Ectodermal cell (in vitro differentiated cells): ENCODE results near the gene BBX.

ENCODE experiments used
- H3K27ac ChIP-seq: 2 replicates; pipeline ENCODE4 v1.7.0; 2013; ENCODE audit warnings: mild to moderate bottlenecking, low read depth, low read length; ENCODE audit not compliant: insufficient read depth, poor library complexity, severe bottlenecking
- H3K27me3 ChIP-seq: 2 replicates; pipeline ENCODE4 v1.7.0; 2013; ENCODE audit warnings: mild to moderate bottlenecking, low read length; ENCODE audit not compliant: insufficient read depth, control insufficient read depth, poor library complexity, severe bottlenecking
- H3K36me3 ChIP-seq: one replicate; pipeline ENCODE4 v1.7.0; 2013; ENCODE audit warnings: low read length; ENCODE audit not compliant: control insufficient read depth, insufficient read depth
- H3K4me1 ChIP-seq: one replicate; pipeline ENCODE4 v1.7.0; 2013; ENCODE audit warnings: low read length; ENCODE audit not compliant: control insufficient read depth, insufficient read depth
- H3K4me3 ChIP-seq: 2 replicates; pipeline ENCODE4 v1.7.0; 2013; ENCODE audit warnings: low read depth, low read length, control low read depth; ENCODE audit not compliant: insufficient read depth
- H3K9me3 ChIP-seq: 2 replicates; pipeline ENCODE4 v1.7.0; 2013; ENCODE audit warnings: mild to moderate bottlenecking, low read length, moderate library complexity; ENCODE audit not compliant: control insufficient read depth
- WGBS, 2 experiments: methylation state at CpG; one replicate each; pipeline ENCODE4 v1.1.7; 2013; ENCODE audit warnings: missing lambda C conversion rate in 2 of 2; 5-methylcytosine and 5-hydroxymethylcytosine counted together

BBX gene

DNA sequence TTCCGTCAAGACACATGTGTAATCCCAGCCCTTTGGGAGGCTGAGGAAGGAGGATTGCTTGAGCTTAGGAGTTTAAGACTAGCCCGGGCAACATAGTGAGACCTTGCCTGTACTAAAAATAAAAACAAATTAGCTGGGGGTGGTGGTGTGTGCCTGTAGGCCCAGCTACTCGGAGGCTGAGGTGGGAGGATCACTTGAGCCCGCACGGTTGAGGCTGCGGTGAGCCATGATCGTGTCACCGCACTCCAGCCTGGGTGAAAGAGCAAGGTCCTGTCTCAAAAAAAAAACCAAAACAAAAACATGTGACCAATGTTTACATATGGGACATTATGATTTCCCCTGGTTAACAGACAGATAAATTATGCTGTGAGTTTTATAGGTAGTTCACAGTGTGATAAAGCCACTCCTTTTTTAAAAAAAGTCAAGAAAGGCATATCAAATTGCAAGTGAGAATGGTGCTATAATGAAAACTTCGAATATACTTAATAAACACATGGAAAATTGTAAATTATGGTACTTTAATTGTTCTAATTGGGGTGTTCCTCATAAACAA lies 9.2 kb downstream of the BBX start:
- Histone ChIP-seq H3K36me3 (peaks cover 4% of the 10 kb centered on the region), H3K27ac (no peak overlapping the region), H3K4me3 (no peak overlapping the region), H3K4me1 (no peaks in the 10 kb centered on the region), H3K9me3 (no peaks in the 10 kb centered on the region), H3K27me3 (no peaks in the 10 kb centered on the region)
- 93 to 95% methylated on average over 8 to 9 of the region's 9 CpGs for WGBS, 2 experiments

DNA sequence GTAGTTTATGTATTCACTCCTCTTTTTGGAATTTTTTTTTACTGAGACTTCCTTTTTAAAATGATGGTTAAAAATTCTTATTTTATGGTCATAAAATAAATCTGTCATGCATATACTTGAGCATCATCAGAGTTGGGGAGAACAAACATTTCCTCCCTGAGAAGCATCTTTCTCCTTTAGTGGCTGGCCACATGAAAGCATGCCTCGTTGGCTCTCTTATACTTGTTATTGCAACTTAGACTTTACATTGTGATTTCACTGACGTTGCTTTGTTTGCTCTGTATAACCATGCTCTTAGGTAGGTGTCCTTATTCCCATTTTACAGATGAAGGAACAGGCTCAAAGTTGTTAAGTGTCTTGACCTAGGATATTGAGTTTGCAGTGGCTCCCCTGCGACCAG lies 18.1 kb downstream of the BBX start:
- Histone ChIP-seq H3K4me1 (no peaks in the 10 kb centered on the region), H3K27me3 (no peaks in the 10 kb centered on the region), H3K9me3 (no peaks in the 10 kb centered on the region), H3K27ac (no peak overlapping the region), H3K36me3 (no peaks in the 10 kb centered on the region), H3K4me3 (no peak overlapping the region)
- 85 to 94% methylated on average over 3 of the region's 3 CpGs for WGBS, 2 experiments

DNA sequence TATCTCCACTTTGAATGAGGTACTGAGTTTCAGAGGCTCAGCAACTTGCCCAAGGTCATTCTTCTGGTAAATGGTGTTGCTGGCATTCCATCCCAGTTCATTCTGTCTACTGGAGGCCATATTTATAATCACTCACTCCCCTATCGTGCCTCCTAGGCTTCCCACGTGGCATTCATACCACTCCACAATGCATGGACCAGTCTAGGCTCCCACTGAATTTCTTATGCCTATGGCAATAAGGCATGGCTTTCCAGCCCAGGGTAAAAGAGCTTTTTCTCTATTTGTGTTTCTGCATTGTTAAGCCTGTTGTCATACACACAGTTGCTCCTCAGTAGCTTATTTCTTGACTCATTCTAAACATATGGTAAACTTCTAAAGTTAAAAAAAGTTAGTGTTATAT lies 19.9 kb downstream of the BBX start:
- no peaks in the 10 kb centered on the region for H3K36me3 ChIP-seq
- no peak overlapping the region for H3K4me3 ChIP-seq
- H3K4me1 ChIP-seq, result no peaks in the 10 kb centered on the region
- WGBS, 2 experiments, result 67 to 78% methylated on average over 2 of the region's 2 CpGs
- no peaks in the 10 kb centered on the region for H3K27me3 ChIP-seq
- no peaks in the 10 kb centered on the region for H3K9me3 ChIP-seq
- H3K27ac ChIP-seq, result no peak overlapping the region

DNA sequence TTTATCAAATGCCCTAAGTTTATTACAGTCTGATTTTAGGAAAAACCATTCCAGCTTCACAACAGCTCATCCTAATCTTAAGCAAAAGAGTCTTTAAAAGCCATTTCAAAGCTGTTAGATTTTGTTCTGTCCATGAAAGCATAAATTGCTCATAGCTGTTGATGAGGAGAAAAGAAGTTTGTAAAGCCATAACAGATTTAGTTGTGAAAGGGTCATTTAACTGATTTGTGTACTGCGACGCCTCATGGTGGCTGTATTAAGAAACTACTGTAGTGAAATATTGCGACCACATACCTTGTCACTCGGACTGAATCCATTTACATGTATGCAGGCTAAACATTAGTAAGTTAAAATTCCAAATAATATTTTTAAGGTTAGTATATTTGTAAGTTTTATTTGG lies 20.9 kb downstream of the BBX start:
- H3K4me3 ChIP-seq, result no peak overlapping the region
- H3K27me3 ChIP-seq, result no peaks in the 10 kb centered on the region

DNA sequence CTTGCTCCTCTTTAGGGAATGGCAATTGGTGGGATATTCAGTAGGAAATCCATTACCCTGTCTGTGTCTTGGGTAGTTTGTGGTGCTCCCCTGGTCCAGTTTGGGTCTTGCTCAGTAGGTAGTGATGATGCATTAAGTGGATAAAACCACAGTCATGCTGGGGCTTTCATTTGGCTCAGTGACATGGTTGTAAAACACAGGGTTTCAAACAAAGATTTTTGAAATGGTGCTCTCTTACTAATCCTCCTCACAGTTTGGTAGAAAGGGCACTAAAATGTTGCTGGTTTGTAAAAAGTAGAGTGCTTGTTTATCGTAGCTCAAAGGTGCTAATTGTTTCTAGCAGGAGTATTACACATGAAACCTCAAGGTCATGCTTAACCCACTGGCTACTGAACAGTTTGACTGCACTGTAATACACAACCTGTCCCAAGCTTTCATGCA lies 22.9 kb downstream of the BBX start:
- WGBS, 2 experiments, result 79 to 83% methylated on average over 1 of the region's 1 CpG
- Histone ChIP-seq H3K27ac (no peak overlapping the region), H3K4me3 (no peak overlapping the region), H3K4me1 (no peaks in the 10 kb centered on the region), H3K36me3 (no peaks in the 10 kb centered on the region), H3K9me3 (no peaks in the 10 kb centered on the region), H3K27me3 (no peaks in the 10 kb centered on the region)

More for the DNA sequence above, 20.9 kb downstream of the BBX start:
- WGBS, 2 experiments, result 90 to 100% methylated on average over 3 to 4 of the region's 4 CpGs
- Histone ChIP-seq H3K36me3 (no peaks in the 10 kb centered on the region), H3K27ac (no peak overlapping the region), H3K9me3 (no peaks in the 10 kb centered on the region), H3K4me1 (no peaks in the 10 kb centered on the region)

DNA sequence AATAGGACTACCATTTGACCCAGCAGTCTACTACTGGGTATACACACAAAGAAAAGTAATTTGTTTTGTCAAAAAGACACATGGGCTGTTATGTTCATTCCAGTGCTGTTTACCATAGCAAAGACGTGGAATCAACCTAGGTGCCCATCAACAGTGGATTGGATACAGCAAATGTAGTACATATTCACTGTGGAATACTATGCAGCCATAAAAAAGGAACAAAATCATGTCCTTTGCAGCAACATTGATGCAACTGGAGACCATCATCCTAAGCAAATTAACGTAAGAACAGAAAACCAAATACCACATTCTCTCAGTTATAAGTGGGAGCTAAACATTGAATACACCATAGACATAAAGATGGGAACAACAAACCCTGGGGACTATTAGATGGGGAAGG lies 25.8 kb downstream of the BBX start:
- Histone ChIP-seq H3K4me3 (no peak overlapping the region), H3K27me3 (no peaks in the 10 kb centered on the region), H3K36me3 (no peaks in the 10 kb centered on the region), H3K9me3 (no peaks in the 10 kb centered on the region), H3K27ac (no peak overlapping the region), H3K4me1 (no peaks in the 10 kb centered on the region)
- WGBS, 2 experiments, result 94 to 100% methylated on average over 2 of the region's 2 CpGs

DNA sequence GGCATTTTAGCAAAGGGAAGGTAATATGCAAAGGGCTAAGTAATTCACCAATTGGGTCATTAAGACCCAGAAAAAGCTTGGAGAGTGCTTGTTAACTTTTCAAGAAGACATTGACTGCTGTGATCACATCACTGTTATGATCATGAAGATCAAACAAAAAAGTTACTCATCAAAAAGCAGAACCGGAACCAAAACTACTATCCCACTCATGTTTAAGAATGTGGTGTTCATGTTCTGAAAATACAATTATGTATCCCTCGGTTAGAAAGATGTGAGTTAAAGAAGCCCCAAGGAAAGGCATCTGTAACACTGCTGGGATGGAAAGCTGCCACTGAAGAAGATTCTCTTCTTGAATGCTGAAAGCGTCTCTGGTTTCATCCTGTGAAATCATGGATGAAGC lies 32.6 kb downstream of the BBX start:
- Histone ChIP-seq H3K27ac (no peak overlapping the region), H3K9me3 (no peaks in the 10 kb centered on the region), H3K27me3 (no peaks in the 10 kb centered on the region), H3K36me3 (no peaks in the 10 kb centered on the region), H3K4me3 (no peak overlapping the region), H3K4me1 (no peaks in the 10 kb centered on the region)
- 90 to 91% methylated on average over 2 to 3 of the region's 3 CpGs for WGBS, 2 experiments

DNA sequence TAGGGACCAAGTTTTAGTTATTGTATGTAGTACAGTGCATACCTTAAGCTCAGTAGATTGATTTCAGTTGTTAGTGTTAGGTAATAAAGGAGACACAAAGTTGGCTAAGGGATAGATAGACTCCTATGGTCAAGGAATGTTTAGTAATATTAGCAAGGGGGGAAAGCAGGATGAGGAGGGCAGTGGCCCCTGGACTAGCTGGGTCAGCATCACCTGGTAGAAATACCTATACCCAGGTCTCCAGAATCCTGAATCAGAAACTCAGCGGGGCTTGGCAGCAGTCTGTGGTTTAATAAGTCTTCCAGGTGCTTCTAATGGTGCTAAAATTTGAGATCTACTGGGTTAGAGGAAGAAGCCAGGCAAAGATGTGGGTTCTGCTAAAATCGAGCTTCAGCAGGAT lies 35.0 kb downstream of the BBX start:
- Histone ChIP-seq H3K4me1 (peaks cover under 1% of the 10 kb centered on the region), H3K36me3 (no peaks in the 10 kb centered on the region), H3K27me3 (no peaks in the 10 kb centered on the region), H3K9me3 (no peaks in the 10 kb centered on the region), H3K4me3 (no peak overlapping the region), H3K27ac (no peak overlapping the region)
- WGBS, 2 experiments, result 93 to 98% methylated on average over 2 of the region's 2 CpGs

DNA sequence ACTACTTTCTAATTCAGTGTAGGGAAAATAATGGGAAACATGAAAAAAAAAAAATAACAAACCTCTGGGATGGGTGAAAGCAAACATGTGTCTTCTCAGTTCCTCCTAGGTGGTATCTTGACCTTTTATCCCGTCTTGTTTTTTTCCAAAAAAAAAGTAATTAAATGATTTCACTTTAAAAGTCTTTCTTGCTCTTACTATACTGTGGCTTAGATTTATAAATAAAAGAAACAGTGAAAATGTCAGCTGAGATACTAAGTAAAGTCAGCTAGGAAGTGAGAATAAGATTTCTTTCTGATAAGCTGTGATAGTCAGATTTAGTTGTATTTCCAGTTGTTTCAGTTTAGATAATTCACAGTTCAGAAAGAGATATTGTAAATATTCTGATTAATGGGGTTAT lies 37.4 kb downstream of the BBX start:
- H3K27ac ChIP-seq, result no peak overlapping the region
- 100% methylated on average over 1 of the region's 1 CpG; no CpG with 5 or more reads in 1 of the 2 experiments for WGBS, 2 experiments
- peaks cover 5% of the 10 kb centered on the region for H3K4me1 ChIP-seq
- H3K4me3 ChIP-seq, result no peak overlapping the region
- H3K36me3 ChIP-seq, result no peaks in the 10 kb centered on the region
- no peaks in the 10 kb centered on the region for H3K9me3 ChIP-seq
- H3K27me3 ChIP-seq, result no peaks in the 10 kb centered on the region

DNA sequence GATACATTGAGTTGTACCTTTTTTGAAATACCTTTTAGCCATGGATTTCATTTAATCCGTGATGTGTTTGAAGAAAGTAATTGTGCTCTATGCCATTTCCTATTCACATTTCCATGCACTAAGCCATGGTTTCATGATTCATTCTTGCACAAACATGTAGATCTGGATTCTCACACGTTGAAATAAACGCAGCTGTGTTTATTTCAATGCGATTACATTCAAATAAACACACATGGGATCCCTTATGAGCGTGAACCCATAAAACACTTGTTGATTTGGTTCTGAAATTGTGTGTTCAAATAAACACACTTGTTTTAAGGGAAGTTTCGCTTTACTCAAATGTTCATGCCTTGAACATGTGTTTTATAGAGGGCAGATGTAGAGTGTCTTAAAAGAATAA lies 39.2 kb downstream of the BBX start:
- H3K9me3 ChIP-seq, result no peaks in the 10 kb centered on the region
- no peak overlapping the region for H3K27ac ChIP-seq
- no peak overlapping the region for H3K4me3 ChIP-seq
- 88 to 90% methylated on average over 5 to 6 of the region's 6 CpGs for WGBS, 2 experiments
- no peaks in the 10 kb centered on the region for H3K36me3 ChIP-seq
- H3K27me3 ChIP-seq, result no peaks in the 10 kb centered on the region
- peaks cover 5% of the 10 kb centered on the region for H3K4me1 ChIP-seq
